ENCODE results near the gene FAM216A. TPM values are rescaled to one million over a fixed set of nuclear protein-coding genes. Genes with fewer than 3 reads are reported as not detected.

Gene FAM216A
- total RNA-seq, 4 donors from 2014 or later, result 3.8 to 6.5 (median 5.2) TPM

DNA sequence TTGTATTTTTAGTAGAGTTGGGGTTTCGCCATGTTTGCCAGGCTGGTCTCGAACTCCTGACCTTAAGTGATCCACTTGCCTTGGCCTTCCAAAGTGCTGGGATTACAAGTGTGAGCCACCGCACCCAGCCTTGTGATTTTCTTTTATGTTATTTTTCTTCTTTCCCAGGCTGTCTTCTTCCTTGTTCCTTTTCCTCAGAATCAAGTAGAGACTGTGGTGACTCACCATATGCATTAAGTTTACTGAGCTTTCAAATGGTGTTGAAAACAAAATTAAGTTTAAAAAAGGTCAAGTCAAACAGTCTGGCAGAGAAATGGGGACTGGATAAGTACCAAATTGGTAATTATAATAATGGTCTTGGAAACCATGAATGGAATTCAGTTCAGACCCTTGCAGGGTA, 24.2 kb upstream of the FAM216A start:
- TF ChIP-seq, protein P1, sequence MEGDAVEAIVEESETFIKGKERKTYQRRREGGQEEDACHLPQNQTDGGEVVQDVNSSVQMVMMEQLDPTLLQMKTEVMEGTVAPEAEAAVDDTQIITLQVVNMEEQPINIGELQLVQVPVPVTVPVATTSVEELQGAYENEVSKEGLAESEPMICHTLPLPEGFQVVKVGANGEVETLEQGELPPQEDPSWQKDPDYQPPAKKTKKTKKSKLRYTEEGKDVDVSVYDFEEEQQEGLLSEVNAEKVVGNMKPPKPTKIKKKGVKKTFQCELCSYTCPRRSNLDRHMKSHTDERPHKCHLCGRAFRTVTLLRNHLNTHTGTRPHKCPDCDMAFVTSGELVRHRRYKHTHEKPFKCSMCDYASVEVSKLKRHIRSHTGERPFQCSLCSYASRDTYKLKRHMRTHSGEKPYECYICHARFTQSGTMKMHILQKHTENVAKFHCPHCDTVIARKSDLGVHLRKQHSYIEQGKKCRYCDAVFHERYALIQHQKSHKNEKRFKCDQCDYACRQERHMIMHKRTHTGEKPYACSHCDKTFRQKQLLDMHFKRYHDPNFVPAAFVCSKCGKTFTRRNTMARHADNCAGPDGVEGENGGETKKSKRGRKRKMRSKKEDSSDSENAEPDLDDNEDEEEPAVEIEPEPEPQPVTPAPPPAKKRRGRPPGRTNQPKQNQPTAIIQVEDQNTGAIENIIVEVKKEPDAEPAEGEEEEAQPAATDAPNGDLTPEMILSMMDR (IDR thresholded peaks at IDR 0.05; ENCODE audit: low read depth), result no peak

DNA sequence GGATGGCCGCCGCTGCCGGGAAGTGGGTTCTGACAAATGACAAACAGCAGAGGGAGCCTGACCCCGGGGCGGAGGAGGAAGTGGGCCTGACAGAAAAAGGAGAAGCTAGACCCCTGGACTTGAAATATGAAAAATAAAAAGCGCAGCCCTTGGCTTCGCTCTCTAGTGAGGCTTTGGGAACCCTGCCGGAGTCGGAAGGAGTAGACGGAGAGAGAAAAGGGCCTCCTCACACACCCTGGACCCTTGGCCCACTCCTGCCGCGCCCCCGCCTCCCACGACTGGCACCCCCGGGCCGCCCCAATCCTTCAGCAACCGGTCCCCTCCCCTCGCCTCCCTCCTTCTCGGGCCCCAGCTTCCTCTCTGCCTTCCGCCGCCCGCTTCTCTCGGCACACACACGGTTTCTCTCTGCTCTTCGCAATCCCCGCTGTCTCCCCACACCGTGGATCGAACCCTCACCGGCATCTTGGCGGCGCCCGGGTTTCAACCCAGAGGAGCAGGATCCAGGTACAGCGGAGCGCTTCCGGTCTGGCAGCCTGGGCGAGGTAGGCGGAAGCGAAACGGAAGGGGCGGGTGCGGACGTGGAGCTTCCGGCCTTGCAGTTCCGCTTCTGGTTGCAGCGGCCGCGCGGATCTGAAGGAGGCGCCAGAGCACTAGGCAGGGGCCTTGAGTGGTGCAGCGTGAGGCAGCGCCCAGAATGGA, 18.7 kb upstream of the FAM216A start, which contains the start of gene ARPC3:
Gene ARPC3, minus strand, starts transcription at position 539 of the 699 bp plus-strand sequence. Its CDS starts 77 bp downstream, at position 462.
- TF ChIP-seq, protein P1 (IDR thresholded peaks at IDR 0.05; ENCODE audit: low read depth), result no peak

DNA sequence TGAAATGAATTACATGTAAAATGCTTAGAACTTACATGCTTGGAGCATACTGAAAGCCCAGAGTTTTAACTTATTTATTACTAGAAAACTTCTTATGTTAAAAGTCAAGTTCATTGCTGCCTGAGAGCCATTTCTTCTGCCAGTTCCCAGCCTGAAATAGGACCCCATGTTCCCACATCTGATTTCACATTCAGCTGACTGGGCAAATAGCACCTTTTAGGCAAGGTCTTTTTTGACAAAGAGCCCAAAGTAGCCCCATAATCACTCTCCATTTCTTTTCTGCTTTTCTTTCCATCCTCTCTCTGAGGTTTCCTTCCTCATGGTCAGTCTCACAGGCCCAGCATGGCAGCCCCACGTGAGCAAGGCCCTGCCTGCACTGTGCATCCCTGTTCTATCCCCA, 17.4 kb upstream of the FAM216A start:
- TF ChIP-seq, protein P1 (IDR thresholded peaks at IDR 0.05; ENCODE audit: low read depth), result no peak

DNA sequence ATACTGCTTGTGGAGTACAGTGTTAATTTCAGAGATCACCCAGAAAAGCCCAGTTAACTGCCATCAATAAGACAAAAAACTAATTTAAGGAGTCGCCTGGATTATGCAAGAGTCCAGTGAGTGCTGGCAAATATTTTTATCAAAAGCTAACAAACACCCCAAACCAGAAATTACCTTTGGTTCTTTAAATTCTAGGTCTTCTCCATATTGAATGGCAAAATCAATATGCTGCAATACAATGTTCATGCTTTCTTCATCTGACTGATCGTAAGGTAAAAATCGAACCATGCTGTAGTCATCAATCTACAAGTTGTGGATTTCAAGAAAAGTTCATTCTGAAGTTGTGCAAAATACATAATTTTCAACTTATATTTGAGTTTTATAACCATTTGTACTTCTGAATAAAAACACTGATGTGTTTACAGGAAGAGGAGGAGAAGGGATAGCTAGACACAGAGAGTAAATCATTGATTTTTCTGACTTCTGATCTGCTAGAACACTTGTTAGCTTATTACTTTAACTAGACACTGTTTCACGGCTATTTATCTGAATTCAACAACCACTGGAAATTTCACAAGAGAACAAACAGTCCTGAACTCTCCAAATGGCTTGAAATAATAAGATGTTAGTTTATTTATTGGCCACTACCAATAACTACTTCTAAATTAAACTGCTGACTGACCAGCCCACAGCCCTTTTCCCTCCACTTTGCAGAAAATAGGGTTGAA, 14.9 kb upstream of the FAM216A start:
- TF ChIP-seq, protein P1 (IDR thresholded peaks at IDR 0.05; ENCODE audit: low read depth), result no peak

DNA sequence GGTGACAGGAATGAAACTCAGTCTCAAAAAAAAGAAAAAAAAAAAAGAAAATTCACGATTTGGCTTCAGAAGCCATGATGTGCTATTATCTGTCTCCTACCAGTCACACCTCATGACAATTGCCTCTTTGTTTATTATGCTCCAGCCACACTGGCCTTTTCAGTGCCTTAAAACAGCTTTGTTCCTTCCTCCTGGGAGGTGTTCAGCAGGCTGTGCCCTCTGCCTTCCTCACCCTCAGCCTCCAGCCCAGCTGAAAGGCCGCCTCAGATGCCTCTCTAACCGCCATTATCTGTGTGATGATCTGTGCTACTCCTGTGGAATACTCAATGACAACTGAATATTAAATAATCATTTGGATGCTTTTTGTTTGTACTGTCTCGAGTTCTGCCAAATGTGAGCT, 9.9 kb upstream of the FAM216A start:
- TF ChIP-seq, protein P1 (IDR thresholded peaks at IDR 0.05; ENCODE audit: low read depth), result no peak

DNA sequence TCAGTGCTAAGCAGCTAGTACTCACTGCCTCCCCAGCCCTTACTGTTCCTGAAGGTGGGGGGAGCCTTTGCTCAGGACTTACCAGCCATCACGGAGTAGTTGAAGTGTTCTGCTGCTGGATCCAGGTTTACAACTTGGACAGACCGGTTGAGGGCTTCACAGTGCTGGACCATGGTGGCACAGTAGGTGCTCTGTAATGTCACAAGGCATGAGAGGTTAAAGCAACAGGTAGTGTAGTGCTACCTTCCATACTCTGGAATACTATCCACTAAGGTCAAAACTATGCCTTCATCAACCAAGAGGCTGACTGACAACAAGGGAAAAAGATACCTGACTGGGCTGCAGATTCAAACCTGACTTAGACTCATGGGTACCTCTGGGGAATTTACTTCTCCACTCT, 3.6 kb upstream of the FAM216A start:
- TF ChIP-seq, protein P1 (IDR thresholded peaks at IDR 0.05; ENCODE audit: low read depth), result no peak

DNA sequence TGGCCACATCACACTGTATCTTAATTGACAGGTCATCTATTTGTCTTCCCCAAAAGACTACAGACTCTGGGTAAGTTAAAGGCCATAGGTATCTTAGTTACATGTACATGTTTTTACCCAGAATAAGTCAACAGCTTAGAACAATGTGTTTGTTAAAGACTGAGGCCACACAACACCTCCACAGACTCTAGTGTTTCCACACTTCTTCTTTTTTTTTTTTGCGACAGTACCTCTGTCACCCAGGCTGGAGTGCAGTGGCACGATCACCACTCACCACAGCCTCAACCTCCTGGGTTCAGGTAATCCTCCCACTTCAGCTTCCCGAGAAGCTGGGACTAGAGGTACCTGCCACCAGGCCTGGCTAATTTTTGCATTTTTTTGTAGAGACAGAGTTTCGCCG, 1.9 kb upstream of the FAM216A start:
- TF ChIP-seq, protein P1 (IDR thresholded peaks at IDR 0.05; ENCODE audit: low read depth), result no peak
